Large intestine (tissue), 3 donors: ENCODE data around the gene RPAP2. TPM values are rescaled to one million over a fixed set of nuclear protein-coding genes. Genes with fewer than 3 reads are reported as not detected.

Experiments used
- DNase-seq, 2 donors: peaks; one replicate each; pipeline versions ENCODE4 v3.0.0 to v3.0.0-alpha.2; 2013
- H3K27ac ChIP-seq: one replicate; pipeline ENCODE4 v1.5.1; 2013; ENCODE audit warnings: low read length
- H3K27me3 ChIP-seq: 2 replicates; pipeline ENCODE4 v1.6.1; 2013; ENCODE audit warnings: low read length; ENCODE audit not compliant: control insufficient read depth, insufficient read depth
- H3K36me3 ChIP-seq: 2 replicates; pipeline ENCODE4 v1.6.1; 2013; ENCODE audit warnings: low read length; ENCODE audit not compliant: control insufficient read depth, insufficient read depth
- H3K4me1 ChIP-seq: one replicate; pipeline ENCODE4 v1.6.1; 2013; ENCODE audit warnings: low read length; ENCODE audit not compliant: control insufficient read depth, insufficient read depth
- H3K4me3 ChIP-seq: one replicate; pipeline ENCODE4 v1.5.1; 2013; ENCODE audit warnings: low read length
- H3K9me3 ChIP-seq: one replicate; pipeline ENCODE4 v1.6.1; 2013; ENCODE audit warnings: mild to moderate bottlenecking, low read depth, low read length, moderate library complexity; ENCODE audit not compliant: control insufficient read depth
- WGBS: methylation state at CpG from one replicate; pipeline ENCODE4 v1.1.5; 2013; ENCODE audit warnings: low lambda C conversion rate; ENCODE audit not compliant: insufficient coverage; 5-methylcytosine and 5-hydroxymethylcytosine counted together
- polyA plus RNA-seq: library from polyadenylated mRNA; unstranded; fragments of 120-200 nt; gene quantifications from one replicate; pipeline ENCODE4 v1.2.1, GENCODE V29; 2013

The RPAP2 gene
- polyA plus RNA-seq, 1 donor = 21.8 TPM

DNA sequence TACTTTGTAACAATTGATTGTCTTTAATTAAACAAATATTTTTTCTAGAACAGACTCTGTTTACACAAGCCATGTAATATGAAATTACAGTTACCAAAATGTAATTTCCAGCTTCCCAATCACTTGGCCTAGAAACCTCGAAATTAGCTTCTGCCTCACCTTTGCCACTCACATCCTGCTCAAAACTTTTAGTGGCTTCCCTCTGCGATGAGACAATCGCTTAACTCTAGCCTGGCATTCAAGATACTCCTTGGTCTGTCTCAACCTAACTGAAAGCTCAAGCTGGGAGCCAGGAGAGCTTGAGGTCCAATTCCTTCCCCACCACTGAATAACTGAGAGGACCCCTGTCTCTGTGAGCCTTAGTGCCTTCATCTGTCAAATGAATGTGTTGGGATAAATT is 145.0 kb downstream of the RPAP2 start:
- H3K36me3 ChIP-seq = no peaks in the 10 kb centered on the region
- no peak for DNase-seq
- no peak overlapping the region for H3K27ac ChIP-seq
- H3K9me3 ChIP-seq = peaks cover 3% of the 10 kb centered on the region
- peaks cover 3% of the 10 kb centered on the region for H3K4me1 ChIP-seq
- no peak overlapping the region for H3K4me3 ChIP-seq
- WGBS = no CpG with 5 or more reads among the region's 3 CpGs
- no peaks in the 10 kb centered on the region for H3K27me3 ChIP-seq

- H3K9me3 ChIP-seq = peaks cover 3% of the 10 kb centered on the region
- WGBS = no CpG with 5 or more reads among the region's 1 CpG
- peaks cover 3% of the 10 kb centered on the region for H3K4me1 ChIP-seq
- no peak overlapping the region for H3K4me3 ChIP-seq
- no peaks in the 10 kb centered on the region for H3K27me3 ChIP-seq
- no peak for DNase-seq
- H3K27ac ChIP-seq = no peak overlapping the region
- H3K36me3 ChIP-seq = no peaks in the 10 kb centered on the region
Observed at GRCh38 chr1:92444351-92444750, 145.5 kb downstream of the RPAP2 start.

- H3K36me3 ChIP-seq = no peaks in the 10 kb centered on the region
- no peak overlapping the region for H3K27ac ChIP-seq
- H3K9me3 ChIP-seq = peaks cover 3% of the 10 kb centered on the region
- no peak overlapping the region for H3K4me3 ChIP-seq
- H3K4me1 ChIP-seq = peaks cover 3% of the 10 kb centered on the region
- DNase-seq = no peak
- no peaks in the 10 kb centered on the region for H3K27me3 ChIP-seq
- no CpG with 5 or more reads among the region's 2 CpGs for WGBS
Observed at GRCh38 chr1:92445865-92446264, 147.0 kb downstream of the RPAP2 start.

GRCh38 chr1:92446546-92446945 is 147.7 kb downstream of the RPAP2 start:
- WGBS = no CpG with 5 or more reads among the region's 2 CpGs
- DNase-seq = peak; percentile 23 to 31
- H3K9me3 ChIP-seq = no peaks in the 10 kb centered on the region
- no peak overlapping the region for H3K4me3 ChIP-seq
- H3K27ac ChIP-seq = no peak overlapping the region
- H3K4me1 ChIP-seq = peaks cover 1% of the 10 kb centered on the region
- no peaks in the 10 kb centered on the region for H3K27me3 ChIP-seq
- no peaks in the 10 kb centered on the region for H3K36me3 ChIP-seq

- no peak for DNase-seq
- no peak overlapping the region for H3K4me3 ChIP-seq
- H3K27me3 ChIP-seq = no peaks in the 10 kb centered on the region
- no peaks in the 10 kb centered on the region for H3K36me3 ChIP-seq
- no peak overlapping the region for H3K27ac ChIP-seq
- no peaks in the 10 kb centered on the region for H3K4me1 ChIP-seq
- no peaks in the 10 kb centered on the region for H3K9me3 ChIP-seq
- 14% methylated on average over 1 of the region's 3 CpGs for WGBS
Observed at GRCh38 chr1:92447033-92447681, 148.3 kb downstream of the RPAP2 start.

- Histone ChIP-seq H3K9me3 (no peaks in the 10 kb centered on the region), H3K36me3 (no peaks in the 10 kb centered on the region), H3K4me1 (no peaks in the 10 kb centered on the region), H3K27me3 (no peaks in the 10 kb centered on the region), H3K27ac (no peak overlapping the region), H3K4me3 (no peak overlapping the region)
- 100% methylated on average over 1 of the region's 2 CpGs for WGBS
- no peak for DNase-seq
Observed at GRCh38 chr1:92447976-92448375, 149.1 kb downstream of the RPAP2 start.

Other genes with a start within 250 kb of the RPAP2 start
- gene SETSIP, start 223.6 kb upstream of the RPAP2 start, polyA plus RNA-seq = 0.18 TPM
- gene BTBD8, start 218.7 kb upstream of the RPAP2 start, polyA plus RNA-seq = 8.6 TPM
- gene C1orf146, start 81.1 kb upstream of the RPAP2 start, polyA plus RNA-seq = 0.06 TPM
- 17.4 TPM for gene GLMN, start 72 bp upstream of the RPAP2 start, polyA plus RNA-seq
- gene GFI1, start 187.9 kb downstream of the RPAP2 start, polyA plus RNA-seq = 5.0 TPM